Adrenal gland (tissue), 12 donors: Measurements from ENCODE around the gene USP6. TPM values are rescaled to one million over a fixed set of nuclear protein-coding genes. Genes with fewer than 3 reads are reported as not detected.

Experiments
- DNase-seq, 7 donors: peaks; one replicate each; pipeline ENCODE4 v3.0.0-alpha.2; 2019 to 2020
- H3K27ac ChIP-seq, 5 donors: fragments of 200-600 bp; sonication (generic) in 4 of 5; 1 replicate in 3 of 5; 2 replicates in 2 of 5; pipeline versions ENCODE4 v1.5.1 to v1.8.0; 2016 to 2020; ENCODE audit warnings: mild to moderate bottlenecking in 1 of 5
- H3K27me3 ChIP-seq: fragments of 200-600 bp; 2 replicates; pipeline ENCODE4 v1.8.0; 2021
- H3K36me3 ChIP-seq, 2 donors: fragments of 200-600 bp; replicated peaks in 1 of 2; 1 replicate in 1 of 2; 2 replicates in 1 of 2; pipeline versions ENCODE4 v1.5.1 to v1.8.0; 2018 to 2022
- H3K4me1 ChIP-seq, 2 donors: fragments of 200-600 bp; replicated peaks in 1 of 2; 1 replicate in 1 of 2; 2 replicates in 1 of 2; pipeline versions ENCODE4 v1.5.1 to v1.8.0; 2018 to 2021
- H3K4me3 ChIP-seq, 4 donors: fragments of 200-600 bp; sonication (generic) in 3 of 4; one replicate each; pipeline ENCODE4 v1.5.1; 2016 to 2018
- H3K9me3 ChIP-seq, 3 donors: fragments of 200-600 bp; sonication (generic) in 1 of 3; replicated peaks in 1 of 3; 1 replicate in 2 of 3; 2 replicates in 1 of 3; pipeline versions ENCODE4 v1.5.1 to v1.8.0; 2016 to 2021
- CTCF ChIP-seq, 6 experiments: fragments of 450-650 bp in 4 of 6; fragments of 200-600 bp in 2 of 6; sonication (generic) in 1 of 6; IDR thresholded peaks; 1 replicate in 5 of 6; 2 replicates in 1 of 6; pipeline versions ENCODE4 v1.5.1 to v1.8.0; 2016 to 2021; ENCODE audit warnings: antibody characterized with exemption in 6 of 6, mild to moderate bottlenecking in 2 of 6, moderate library complexity in 1 of 6
- POLR2A ChIP-seq, 2 donors: fragments of 450-650 bp; IDR thresholded peaks; one replicate each; pipeline ENCODE4 v1.6.1; 2017; ENCODE audit warnings: antibody characterized with exemption in 2 of 2, mild to moderate bottlenecking in 2 of 2, moderate library complexity in 1 of 2
- WGBS, 4 donors: extraction: QIAGEN DNeasy Blood & Tissue Kit in 2 of 4; methylation state at CpG; one replicate each; pipeline versions ENCODE4 v1.1.5 to v1.1.7; 2013 to 2017; 5-methylcytosine and 5-hydroxymethylcytosine counted together
- intact Hi-C, 2 donors: fragments of 100-400 bp; cut with DNase I; formaldehyde crosslinking; loops; one replicate each; pipeline versions ENCODE4 v1.14.1 to v1.15.0; 2022 to 2023
- polyA plus RNA-seq, 3 donors: library from polyadenylated mRNA; stranded (reverse); fragments of 200-250 nt in 2 of 3; fragments of 350-450 nt in 1 of 3; fragmentation: Illumina TruSeq in 1 of 3; extraction: RNeasy Lipid Tissue Mini Kit (QIAGEN cat#74804) in 1 of 3; gene quantifications; one replicate each; pipeline ENCODE4 v1.2.3, GENCODE V29; 2013 to 2014
- total RNA-seq, 9 donors: library from RNA; depleted of rRNA in 4 of 9; stranded (reverse); fragments of >200 nt in 4 of 9; fragments of 120-200 nt in 1 of 9; fragmentation: NEBNext Ultra II Directional in 1 of 9; extraction: Animal tissue kit (Norgen Biotek cat#: 25700) in 1 of 9; gene quantifications; one replicate each; pipeline versions ENCODE4 v1.1.0 to v1.2.4, GENCODE V29; 2013 to 2023
- donor health status: healthy with polysubstance abuse.
- donor health status: Bipolar disorder and iron deficiency.
- donor health status: DM: yes; HTN: yes; CAD: no.
- donor health status: DM: no; HTN: no; CAD: no.
- donor health status: DM: no; HTN: no; CAD: no.
- donor health status: DM: yes; HTN: yes; CAD: no.

The USP6 gene
- total and polyA plus RNA-seq, 12 donors, result 0.04 to 0.40 (median 0.14) TPM; not detected in 3

DNA sequence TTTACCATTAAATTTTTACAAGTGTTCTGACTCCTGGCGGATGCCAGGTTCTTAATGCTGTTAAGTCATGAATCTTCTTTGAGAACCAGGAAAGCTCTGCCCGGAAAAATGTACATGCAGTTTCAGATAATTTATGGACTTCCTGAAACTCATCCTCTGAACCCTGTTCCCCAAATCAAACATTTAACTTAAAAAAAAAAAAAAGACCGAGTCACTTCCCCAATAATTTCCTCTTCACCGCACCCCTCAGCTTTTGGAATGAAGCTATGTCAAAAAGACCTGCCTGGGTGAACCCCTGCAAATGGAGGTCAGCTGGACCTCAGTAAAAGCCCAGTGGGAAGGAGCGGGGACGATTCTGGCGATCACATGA, 19.1 kb upstream of the USP6 start:
- H3K27ac ChIP-seq, result no peak overlapping the region

GRCh38 chr17:5097101-5097834, 18.6 kb upstream of the USP6 start:
- Histone ChIP-seq H3K4me3 (peak overlapping the region in 2 of 4 donors; percentile 19 to 47), H3K9me3 (peaks cover 3 to 45% (median 33%) of the 10 kb centered on the region in 3 donors), H3K4me1 (no peaks in the 10 kb centered on the region), H3K27ac (no peak overlapping the region), H3K36me3 (no peaks in the 10 kb centered on the region), H3K27me3 (no peaks in the 10 kb centered on the region)
- TF ChIP-seq POLR2A (IDR thresholded peaks at IDR 0.05), result no peak
- TF ChIP-seq CTCF (IDR thresholded peaks at IDR 0.05), result no peak
- intact Hi-C loops, result no loop called here
- DNase-seq, result peak in 4 of 7 donors; percentile 28 to 34 (median 32)
- 0 to 2% (median 2%) methylated on average over 4 to 63 of the region's 63 CpGs for WGBS, 4 donors

More for the DNA sequence above, 19.1 kb upstream of the USP6 start:
- Histone ChIP-seq H3K9me3 (peaks cover 3 to 50% (median 38%) of the 10 kb centered on the region in 3 donors), H3K36me3 (peaks cover 0 to 4% of the 10 kb centered on the region in 2 donors), H3K4me3 (peak overlapping the region in 2 of 4 donors; percentile 19 to 47), H3K4me1 (no peaks in the 10 kb centered on the region), H3K27me3 (no peaks in the 10 kb centered on the region)
- 15 to 16% (median 15%) methylated on average over 6 to 7 of the region's 7 CpGs for WGBS, 4 donors
- no peak for DNase-seq
- intact Hi-C loops, result no loop called here
- TF ChIP-seq CTCF (IDR thresholded peaks at IDR 0.05) (no peak), POLR2A (IDR thresholded peaks at IDR 0.05) (no peak)

- H3K36me3 ChIP-seq, result no peaks in the 10 kb centered on the region
- TF ChIP-seq POLR2A (IDR thresholded peaks at IDR 0.05), result no peak
- TF ChIP-seq CTCF (IDR thresholded peaks at IDR 0.05), result no peak
- H3K4me1 ChIP-seq, result no peaks in the 10 kb centered on the region
- no peak for DNase-seq
- no peak overlapping the region for H3K4me3 ChIP-seq
- H3K27ac ChIP-seq, result no peak overlapping the region
- intact Hi-C loops, result no loop called here
- no peaks in the 10 kb centered on the region for H3K27me3 ChIP-seq
- WGBS, 4 donors, result 84 to 93% (median 88%) methylated on average over 5 of the region's 5 CpGs
- peaks cover 0 to 25% (median 16%) of the 10 kb centered on the region in 3 donors for H3K9me3 ChIP-seq
Measured at GRCh38 chr17:5099271-5099670, 16.6 kb upstream of the USP6 start.

- TF ChIP-seq CTCF (IDR thresholded peaks at IDR 0.05), result no peak
- TF ChIP-seq POLR2A (IDR thresholded peaks at IDR 0.05), result no peak
- DNase-seq, result no peak
- intact Hi-C loops, result no loop called here
- Histone ChIP-seq H3K36me3 (peaks cover 0 to 5% of the 10 kb centered on the region in 2 donors), H3K4me1 (no peaks in the 10 kb centered on the region), H3K27ac (no peak overlapping the region), H3K27me3 (no peaks in the 10 kb centered on the region), H3K9me3 (peaks cover 0 to 9% (median 8%) of the 10 kb centered on the region in 3 donors), H3K4me3 (no peak overlapping the region)
- WGBS, 4 donors, result 70 to 89% (median 74%) methylated on average over 6 of the region's 6 CpGs
Measured at GRCh38 chr17:5100832-5101231, 15.0 kb upstream of the USP6 start.
